Measurements from ENCODE around the gene HOXD11.

The HOXD11 gene

DNA sequence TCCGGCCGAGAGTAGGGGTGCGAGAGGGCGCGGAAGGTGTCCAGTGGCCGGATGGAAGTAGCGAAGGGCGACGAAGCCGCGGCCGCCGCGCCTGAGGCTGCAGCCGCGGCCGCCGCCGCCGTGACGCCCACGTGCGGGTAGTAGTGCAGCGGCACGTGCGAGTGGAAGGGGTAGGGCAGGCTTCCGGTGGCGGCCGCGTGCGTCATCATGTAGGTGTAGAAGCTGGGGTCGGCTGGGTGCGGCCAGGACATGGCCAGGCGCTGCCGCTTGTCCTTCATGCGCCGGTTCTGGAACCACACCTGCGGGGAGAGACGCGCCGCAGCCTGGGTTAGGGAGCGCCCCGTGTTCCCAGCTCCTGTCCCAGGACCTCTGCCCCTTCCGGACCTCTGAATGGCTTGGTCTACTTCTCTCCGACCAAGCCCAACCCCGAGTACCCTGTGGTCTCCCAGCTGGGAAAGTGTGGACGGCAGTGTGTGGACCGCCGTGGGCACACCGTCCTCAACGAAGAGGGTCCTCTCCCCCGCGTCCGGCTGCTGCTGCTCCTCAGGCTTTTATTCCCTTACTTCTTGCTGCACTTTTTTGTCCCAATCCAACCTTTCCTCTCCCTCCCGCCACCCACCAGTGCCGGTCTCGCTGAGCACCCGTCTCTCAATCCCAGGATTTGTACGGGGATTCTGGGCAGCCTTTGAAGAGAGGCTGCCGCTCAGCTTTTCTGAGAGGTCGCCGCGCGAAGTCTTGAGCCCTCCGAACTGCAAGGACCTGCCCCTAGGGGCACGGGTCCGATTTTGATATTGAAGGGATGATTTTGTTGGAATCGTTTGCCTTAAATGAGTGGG lies 26.3 kb upstream of the HOXD11 start:
- TF ChIP-seq EZH2phosphoT487 (IDR thresholded peaks at IDR 0.05; ENCODE audit: low read depth): no peak
- TF ChIP-seq, protein P1, sequence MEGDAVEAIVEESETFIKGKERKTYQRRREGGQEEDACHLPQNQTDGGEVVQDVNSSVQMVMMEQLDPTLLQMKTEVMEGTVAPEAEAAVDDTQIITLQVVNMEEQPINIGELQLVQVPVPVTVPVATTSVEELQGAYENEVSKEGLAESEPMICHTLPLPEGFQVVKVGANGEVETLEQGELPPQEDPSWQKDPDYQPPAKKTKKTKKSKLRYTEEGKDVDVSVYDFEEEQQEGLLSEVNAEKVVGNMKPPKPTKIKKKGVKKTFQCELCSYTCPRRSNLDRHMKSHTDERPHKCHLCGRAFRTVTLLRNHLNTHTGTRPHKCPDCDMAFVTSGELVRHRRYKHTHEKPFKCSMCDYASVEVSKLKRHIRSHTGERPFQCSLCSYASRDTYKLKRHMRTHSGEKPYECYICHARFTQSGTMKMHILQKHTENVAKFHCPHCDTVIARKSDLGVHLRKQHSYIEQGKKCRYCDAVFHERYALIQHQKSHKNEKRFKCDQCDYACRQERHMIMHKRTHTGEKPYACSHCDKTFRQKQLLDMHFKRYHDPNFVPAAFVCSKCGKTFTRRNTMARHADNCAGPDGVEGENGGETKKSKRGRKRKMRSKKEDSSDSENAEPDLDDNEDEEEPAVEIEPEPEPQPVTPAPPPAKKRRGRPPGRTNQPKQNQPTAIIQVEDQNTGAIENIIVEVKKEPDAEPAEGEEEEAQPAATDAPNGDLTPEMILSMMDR (IDR thresholded peaks at IDR 0.05; ENCODE audit: low read depth, low read length): no peak
- Histone ChIP-seq H3K4me2 (ENCODE audit: low read length) (no peak overlapping the region), H3K27ac (ENCODE audit: low read length) (no peak overlapping the region), H3K9me3 (ENCODE audit: insufficient read depth, low read length) (no peaks in the 10 kb centered on the region), H3K9ac (ENCODE audit: low read length) (no peak overlapping the region), H2AFZ (ENCODE audit: low read depth, low read length) (no peak overlapping the region), H3K79me2 (ENCODE audit: low read length) (no peaks in the 10 kb centered on the region), H3K36me3 (replicated peaks; ENCODE audit: low read depth, low read length) (no peaks in the 10 kb centered on the region), H3K4me1 (ENCODE audit: low read length) (no peaks in the 10 kb centered on the region), H3K27me3 (ENCODE audit: low read depth, low read length) (no peaks in the 10 kb centered on the region), H4K20me1 (ENCODE audit: insufficient read depth, low read length) (no peaks in the 10 kb centered on the region), H3K4me3 (ENCODE audit: low read length) (no peak overlapping the region)

DNA sequence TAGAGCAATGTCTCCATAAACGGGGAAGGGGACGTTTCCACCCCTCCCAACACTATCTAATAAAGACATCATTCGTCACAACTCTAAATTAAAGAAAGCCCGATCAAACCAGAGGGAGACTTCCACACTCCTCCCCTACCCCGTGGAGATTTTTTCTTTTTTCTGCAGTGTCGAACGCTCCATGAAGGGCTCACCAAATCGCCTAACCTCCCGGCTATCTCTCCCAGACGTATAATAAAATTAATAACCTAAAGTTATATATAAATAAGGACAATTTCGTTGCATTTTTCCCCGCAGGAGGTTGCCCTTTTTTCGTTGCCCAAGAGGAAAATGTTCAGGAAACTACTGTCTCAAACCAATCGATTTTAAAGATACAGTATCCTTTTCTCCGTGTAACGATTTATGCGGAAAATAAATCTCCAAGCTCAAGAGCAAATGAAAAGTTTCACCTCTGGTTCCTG lies 25.7 kb upstream of the HOXD11 start:
- H3K4me1 ChIP-seq (ENCODE audit: low read length): no peaks in the 10 kb centered on the region
- no peaks in the 10 kb centered on the region for H4K20me1 ChIP-seq (ENCODE audit: insufficient read depth, low read length)
- H2AFZ ChIP-seq (ENCODE audit: low read depth, low read length): no peak overlapping the region
- no peaks in the 10 kb centered on the region for H3K79me2 ChIP-seq (ENCODE audit: low read length)
- no peak overlapping the region for H3K4me3 ChIP-seq (ENCODE audit: low read length)
- no peak for TF ChIP-seq EZH2phosphoT487 (IDR thresholded peaks at IDR 0.05; ENCODE audit: low read depth)
- TF ChIP-seq, protein P1 (IDR thresholded peaks at IDR 0.05; ENCODE audit: low read depth, low read length): no peak
- H3K27me3 ChIP-seq (ENCODE audit: low read depth, low read length): no peaks in the 10 kb centered on the region
- no peak overlapping the region for H3K9ac ChIP-seq (ENCODE audit: low read length)
- no peak overlapping the region for H3K27ac ChIP-seq (ENCODE audit: low read length)
- no peak overlapping the region for H3K4me2 ChIP-seq (ENCODE audit: low read length)
- no peaks in the 10 kb centered on the region for H3K9me3 ChIP-seq (ENCODE audit: insufficient read depth, low read length)
- H3K36me3 ChIP-seq (replicated peaks; ENCODE audit: low read depth, low read length): no peaks in the 10 kb centered on the region

DNA sequence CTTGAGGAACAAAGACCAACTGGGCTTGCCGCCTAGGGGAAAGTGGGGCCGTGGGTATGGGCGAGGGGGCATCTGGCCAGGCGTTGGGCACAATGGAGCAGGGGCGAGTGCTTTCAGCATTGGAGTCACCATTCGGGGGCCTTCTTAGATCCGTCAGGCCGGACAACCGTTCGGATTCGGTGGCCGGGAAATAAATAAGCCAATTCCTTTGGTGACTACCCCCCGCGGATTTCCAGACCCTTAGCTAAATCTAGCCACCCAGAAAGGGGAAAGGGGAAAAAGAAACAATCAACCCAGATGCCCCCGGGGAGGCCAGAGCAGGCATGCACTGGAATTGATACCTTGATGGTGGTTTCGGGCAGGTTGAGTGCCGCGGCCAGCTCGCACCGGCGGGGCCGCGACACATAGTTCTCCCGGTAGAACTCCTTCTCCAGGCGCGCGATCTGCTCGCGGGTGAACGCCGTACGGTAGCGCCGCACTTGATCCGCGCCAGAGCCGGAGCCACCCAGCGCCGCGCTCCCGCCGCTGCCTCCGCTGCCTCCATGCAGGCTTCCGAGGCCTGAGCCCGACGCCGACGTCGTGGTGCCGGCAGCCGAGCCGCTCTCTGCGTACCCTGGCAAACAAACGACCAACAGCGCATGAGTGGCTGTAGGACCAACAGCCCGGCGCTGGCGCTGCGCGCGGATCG lies 25.1 kb upstream of the HOXD11 start:
- Histone ChIP-seq H3K9me3 (ENCODE audit: insufficient read depth, low read length) (no peaks in the 10 kb centered on the region), H3K79me2 (ENCODE audit: low read length) (no peaks in the 10 kb centered on the region), H3K4me1 (ENCODE audit: low read length) (no peaks in the 10 kb centered on the region), H3K36me3 (replicated peaks; ENCODE audit: low read depth, low read length) (no peaks in the 10 kb centered on the region), H3K9ac (ENCODE audit: low read length) (no peak overlapping the region), H3K4me2 (ENCODE audit: low read length) (no peak overlapping the region), H3K27me3 (ENCODE audit: low read depth, low read length) (no peaks in the 10 kb centered on the region), H2AFZ (ENCODE audit: low read depth, low read length) (no peak overlapping the region), H3K27ac (ENCODE audit: low read length) (no peak overlapping the region), H3K4me3 (ENCODE audit: low read length) (no peak overlapping the region), H4K20me1 (ENCODE audit: insufficient read depth, low read length) (no peaks in the 10 kb centered on the region)
- TF ChIP-seq EZH2phosphoT487 (IDR thresholded peaks at IDR 0.05; ENCODE audit: low read depth): no peak
- TF ChIP-seq, protein P1 (IDR thresholded peaks at IDR 0.05; ENCODE audit: low read depth, low read length): no peak

DNA sequence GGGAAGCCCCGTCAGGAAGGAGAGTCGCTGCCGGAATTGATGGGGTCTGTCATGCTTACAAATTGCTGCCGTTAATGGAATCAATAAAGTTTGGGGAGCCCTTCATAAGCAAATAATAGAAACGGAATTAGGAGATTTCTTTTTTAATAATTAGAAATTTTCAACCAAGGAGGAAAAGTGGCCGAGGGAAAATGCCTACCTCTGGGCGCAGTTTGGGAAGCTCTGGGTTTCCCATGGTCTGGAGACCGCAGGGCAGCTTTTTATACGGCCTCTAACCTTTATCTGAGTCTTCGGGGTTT lies 24.6 kb upstream of the HOXD11 start:
- no peaks in the 10 kb centered on the region for H3K27me3 ChIP-seq (ENCODE audit: low read depth, low read length)
- no peak overlapping the region for H3K4me2 ChIP-seq (ENCODE audit: low read length)
- H4K20me1 ChIP-seq (ENCODE audit: insufficient read depth, low read length): no peaks in the 10 kb centered on the region
- H3K36me3 ChIP-seq (replicated peaks; ENCODE audit: low read depth, low read length): no peaks in the 10 kb centered on the region
- TF ChIP-seq, protein P1 (IDR thresholded peaks at IDR 0.05; ENCODE audit: low read depth, low read length): no peak
- no peak for TF ChIP-seq EZH2phosphoT487 (IDR thresholded peaks at IDR 0.05; ENCODE audit: low read depth)
- H3K4me3 ChIP-seq (ENCODE audit: low read length): no peak overlapping the region
- no peak overlapping the region for H3K27ac ChIP-seq (ENCODE audit: low read length)
- no peak overlapping the region for H2AFZ ChIP-seq (ENCODE audit: low read depth, low read length)
- no peaks in the 10 kb centered on the region for H3K79me2 ChIP-seq (ENCODE audit: low read length)
- H3K4me1 ChIP-seq (ENCODE audit: low read length): no peaks in the 10 kb centered on the region
- H3K9me3 ChIP-seq (ENCODE audit: insufficient read depth, low read length): no peaks in the 10 kb centered on the region
- no peak overlapping the region for H3K9ac ChIP-seq (ENCODE audit: low read length)
